Panc1 (cell line): ENCODE measurements around the gene GLI3. TPM values are rescaled to one million over a fixed set of nuclear protein-coding genes. Genes with fewer than 3 reads are reported as not detected.

ENCODE experiments used
- ATAC-seq: fragments of 200-7000 bp; cut with Tn5 transposase; 2 replicates; pipeline ENCODE4 v1.9.1; 2020; ENCODE audit warnings: mild to moderate bottlenecking, moderate library complexity
- BruUV-seq: library from RNA; stranded (reverse); fragments of 400-500 nt; replicated peaks from 2 replicates; lab custom pipeline; 2021; lab: Mats Ljungman, UMichigan
- CTCF ChIA-PET: fragments of 300-600 bp; sonication (Branson Sonifier 250); formaldehyde crosslinking; loops from one replicate; lab custom pipeline; 2022; ENCODE audit warnings: antibody characterized with exemption; lab: Charles Lee
- POLR2A ChIA-PET: fragments of 300-600 bp; sonication (Branson Sonifier 250); formaldehyde crosslinking; loops from one replicate; lab custom pipeline; 2022; ENCODE audit warnings: antibody characterized with exemption; lab: Charles Lee
- DNase-seq: peaks from one replicate; pipeline ENCODE4 v3.0.0-alpha.2; 2010; ENCODE audit warnings: low read depth, low spot score
- H3K27ac ChIP-seq: 2 replicates; pipeline ENCODE4 v1.5.1; 2011; ENCODE audit warnings: mild to moderate bottlenecking, low read length, inconsistent platforms
- H3K27me3 ChIP-seq: fragments of 200-500 bp; sonication (Bioruptor generic); 2 replicates; pipeline ENCODE4 v1.6.0; 2014; ENCODE audit warnings: low read length, inconsistent platforms; ENCODE audit not compliant: control insufficient read depth, insufficient read depth
- H3K36me3 ChIP-seq: fragments of 200-500 bp; sonication (Bioruptor generic); 2 replicates; pipeline ENCODE4 v1.5.1; 2014; ENCODE audit warnings: inconsistent platforms, mild to moderate bottlenecking, low read length, moderate library complexity; ENCODE audit not compliant: control insufficient read depth, insufficient read depth
- H3K4me1 ChIP-seq: 2 replicates; pipeline ENCODE4 v1.5.1; 2011; ENCODE audit warnings: inconsistent platforms, mild to moderate bottlenecking, low read length, moderate library complexity; ENCODE audit not compliant: control insufficient read depth, insufficient read depth
- H3K4me3 ChIP-seq, 2 experiments: 2 replicates each; pipeline ENCODE4 v1.5.1; 2011 to 2012; ENCODE audit warnings: low read depth in 2 of 2, low read length in 2 of 2, mild to moderate bottlenecking in 2 of 2, inconsistent platforms in 1 of 2, moderate library complexity in 1 of 2
- H3K9me3 ChIP-seq: fragments of 200-500 bp; sonication (Bioruptor generic); 2 replicates; pipeline ENCODE4 v1.5.1; 2014; ENCODE audit warnings: low read depth, mild to moderate bottlenecking, inconsistent platforms, low read length, moderate library complexity; ENCODE audit not compliant: control insufficient read depth, insufficient read depth
- CTCF ChIP-seq: fragments of 450-650 bp; IDR thresholded peaks from 2 replicates; pipeline ENCODE4 v1.5.1; 2017; ENCODE audit warnings: mild to moderate bottlenecking
- POLR2AphosphoS5 ChIP-seq: IDR thresholded peaks from 2 replicates; pipeline ENCODE4 v1.6.1; 2012; ENCODE audit warnings: mild to moderate bottlenecking, low read depth, low read length, moderate library complexity
- REST ChIP-seq, 2 experiments: IDR thresholded peaks; 2 replicates each; pipeline ENCODE4 v1.6.1; 2011 to 2012; ENCODE audit warnings: low read depth in 2 of 2, control low read depth in 1 of 2, low read length in 1 of 2, mild to moderate bottlenecking in 1 of 2, moderate library complexity in 1 of 2; ENCODE audit not compliant: insufficient read depth in 1 of 2
- SIN3A ChIP-seq: IDR thresholded peaks from 2 replicates; pipeline ENCODE4 v1.6.1; 2012; ENCODE audit warnings: low read depth, mild to moderate bottlenecking, low read length, moderate library complexity, borderline replicate concordance; ENCODE audit not compliant: insufficient read depth
- TCF7L2 ChIP-seq: IDR thresholded peaks from 2 replicates; pipeline ENCODE4 v1.6.1; 2011; ENCODE audit warnings: mild to moderate bottlenecking, low read depth, low read length, inconsistent platforms
- in situ Hi-C: cut with HindIII; loops from 2 replicates; pipeline ENCODE4 v1.10.0; 2016; ENCODE audit warnings: low sequenced_read_pairs, low pct_unique_long_range_greater_than_20kb
- intact Hi-C: fragments of 100-400 bp; cut with micrococcal nuclease; formaldehyde crosslinking; loops from one replicate; pipeline ENCODE4 v1.10.0; 2022; ENCODE audit not compliant: unreplicated experiment
- total RNA-seq: library from RNA; stranded (reverse); gene quantifications from one replicate; pipeline ENCODE4 v1.2.1, GENCODE V29; 2021; ENCODE audit not compliant: unreplicated experiment

The GLI3 gene
- total RNA-seq, 1 experiment from 2014 or later: 3.7 TPM

- Histone ChIP-seq H3K4me1 (no peaks in the 10 kb centered on the region), H3K36me3 (no peaks in the 10 kb centered on the region), H3K4me3 (no peak overlapping the region), H3K27ac (no peak overlapping the region), H3K9me3 (no peaks in the 10 kb centered on the region), H3K27me3 (no peaks in the 10 kb centered on the region)
- CTCF ChIA-PET: no interaction called here
- DNase-seq (no peak), ATAC-seq (no peak)
- in situ Hi-C loops (no loop called here), intact Hi-C loops (no loop called here)
- no TSS peak for BruUV-seq
- no peak for TF ChIP-seq POLR2AphosphoS5
- no peak for TF ChIP-seq SIN3A
- no peak for TF ChIP-seq REST (IDR thresholded peaks at IDR 0.05; ENCODE audit: insufficient read depth in 1 of 2, low read depth in 2 of 2, low read length in 1 of 2)
- TF ChIP-seq TCF7L2: no peak
- TF ChIP-seq CTCF: no peak
- POLR2A ChIA-PET: no interaction called here
These were observed 12.5 kb downstream of the GLI3 start for GRCh38 chr7:42224391-42225003.

GRCh38 chr7:42222891-42223290, 14.1 kb downstream of the GLI3 start:
- no peaks in the 10 kb centered on the region for H3K9me3 ChIP-seq
- TF ChIP-seq POLR2AphosphoS5: no peak
- no peak for TF ChIP-seq REST (IDR thresholded peaks at IDR 0.05; ENCODE audit: insufficient read depth in 1 of 2, low read depth in 2 of 2, low read length in 1 of 2)
- no peak for TF ChIP-seq SIN3A
- TF ChIP-seq TCF7L2: no peak
- no peak for TF ChIP-seq CTCF
- POLR2A ChIA-PET: no interaction called here
- DNase-seq: no peak
- BruUV-seq: no TSS peak
- CTCF ChIA-PET: no interaction called here
- H3K27ac ChIP-seq: no peak overlapping the region
- no peaks in the 10 kb centered on the region for H3K27me3 ChIP-seq
- in situ Hi-C loops (no loop called here), intact Hi-C loops (no loop called here)
- ATAC-seq: no peak
- no peaks in the 10 kb centered on the region for H3K4me1 ChIP-seq
- no peak overlapping the region for H3K4me3 ChIP-seq
- no peaks in the 10 kb centered on the region for H3K36me3 ChIP-seq
